Activated CD8-positive, alpha-beta memory T cell treated with anti-CD3 and anti-CD28 coated beads, Interleukin-2, amount 50 U/mL, for 48 hours (primary cell): ENCODE results near the gene PCDHGA1.
A peak's percentile ranks its signal among the peaks of the same experiment; 100 is the strongest.

Experiments
- DNase-seq: peaks from one replicate; pipeline ENCODE4 v3.0.0-alpha.2; 2020

Gene PCDHGA1

DNA sequence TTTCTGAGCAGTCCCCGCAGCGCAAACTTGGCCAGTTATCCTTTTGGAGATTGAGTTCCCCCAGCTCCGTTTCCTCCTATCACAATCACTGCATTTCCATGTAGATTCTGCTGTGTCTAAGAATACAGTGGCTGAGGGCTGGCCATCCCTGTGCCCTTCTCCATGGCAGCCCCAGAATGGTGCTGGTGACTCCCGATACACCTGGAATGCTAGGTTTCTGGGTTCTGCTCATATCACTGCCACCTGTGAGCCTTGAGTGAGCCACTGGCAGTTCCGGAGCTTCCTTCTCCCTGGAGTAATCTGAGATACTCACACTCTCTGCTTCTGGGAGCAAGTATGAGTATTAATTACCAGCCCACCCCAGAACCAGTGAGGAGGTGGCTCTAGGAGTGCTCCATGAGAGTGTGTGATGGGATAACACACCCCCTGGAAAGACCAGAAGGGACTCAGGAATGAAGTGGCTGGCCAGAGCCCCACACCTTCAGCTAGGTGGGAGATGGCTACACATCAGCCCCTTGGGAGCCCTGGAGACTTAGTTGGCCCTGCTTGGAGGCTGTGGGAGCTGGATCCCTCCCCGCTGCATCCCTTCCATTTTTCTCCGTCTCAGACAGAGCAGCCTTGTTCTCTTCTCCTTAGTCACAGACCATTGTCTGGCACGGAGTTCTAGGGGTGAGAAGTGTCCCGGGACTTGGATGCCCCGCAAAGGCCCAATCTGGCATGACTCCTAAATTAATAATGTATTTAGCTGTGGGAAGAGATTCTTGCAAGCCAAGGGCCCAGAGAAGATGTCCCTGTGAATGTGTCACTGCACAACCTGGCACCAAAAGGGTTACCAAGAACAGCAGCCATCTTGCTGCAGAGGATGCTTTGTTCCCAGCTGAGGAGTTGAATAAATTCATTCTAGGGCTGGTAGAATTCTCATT, 163.4 kb downstream of the PCDHGA1 start:
- DNase-seq: no peak

GRCh38 chr5:141494761-141495452, 164.6 kb downstream of the PCDHGA1 start:
- no peak for DNase-seq

- no peak for DNase-seq
Observed at GRCh38 chr5:141495453-141495811, 165.1 kb downstream of the PCDHGA1 start.

DNA sequence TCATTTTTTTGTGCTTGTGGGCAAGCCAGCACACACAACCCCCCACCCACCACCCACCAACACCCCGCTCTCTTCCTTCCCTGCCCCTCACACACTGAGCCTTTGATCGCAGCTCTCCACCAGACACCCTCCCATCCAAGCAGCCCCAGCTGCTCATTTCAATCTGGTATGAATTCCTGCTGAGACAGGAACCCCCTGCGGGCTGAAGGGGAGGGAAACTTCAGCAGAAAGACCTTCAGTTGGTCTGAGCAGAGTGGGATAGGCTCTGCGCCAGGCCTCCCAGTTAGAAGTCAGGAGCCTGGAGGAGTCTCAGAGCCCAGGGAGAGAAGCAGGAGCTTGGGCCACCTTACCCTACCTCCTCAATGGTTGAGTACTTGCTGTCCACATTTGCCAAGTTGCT, 165.7 kb downstream of the PCDHGA1 start:
- no peak for DNase-seq

- no peak for DNase-seq
Observed at GRCh38 chr5:141501761-141502160, 171.4 kb downstream of the PCDHGA1 start.

DNA sequence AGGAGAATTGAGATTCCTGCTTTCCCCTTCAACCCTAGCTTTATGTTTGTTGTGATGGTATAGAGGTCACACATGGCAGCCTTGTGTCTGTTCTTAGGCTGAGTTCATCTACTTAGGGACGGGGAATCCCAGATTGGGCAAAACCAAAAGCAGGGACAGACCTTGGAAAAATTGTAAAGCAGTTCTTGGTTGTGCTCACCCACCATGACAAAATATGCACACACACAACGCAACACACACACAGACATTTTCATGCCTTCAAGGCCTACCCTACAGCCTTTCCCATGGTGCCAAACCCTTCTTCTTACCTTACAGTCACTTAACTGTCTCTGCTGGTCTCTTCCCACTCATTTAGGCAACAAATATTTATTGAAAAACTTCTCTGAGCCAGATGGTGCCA, 173.4 kb downstream of the PCDHGA1 start:
- DNase-seq: no peak

DNA sequence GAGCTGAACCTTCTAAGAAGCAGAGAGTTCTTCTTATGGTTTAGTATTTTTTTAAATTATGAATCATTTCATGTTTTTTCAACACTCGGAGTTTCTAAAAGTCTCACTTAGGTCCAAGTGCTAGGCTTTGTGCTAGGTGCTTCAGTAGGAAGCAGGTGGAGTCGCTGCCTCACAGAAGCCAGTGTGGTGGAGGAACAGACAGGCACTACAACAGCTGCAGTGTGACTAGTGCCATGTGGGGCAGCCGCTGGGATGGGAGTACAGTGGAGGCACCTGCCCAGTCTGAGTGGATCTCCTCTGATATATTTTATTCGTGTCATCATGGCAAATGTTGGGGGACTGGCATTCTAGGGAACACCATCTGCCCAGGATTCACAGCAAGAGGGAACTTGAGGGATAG, 173.9 kb downstream of the PCDHGA1 start:
- no peak for DNase-seq

DNA sequence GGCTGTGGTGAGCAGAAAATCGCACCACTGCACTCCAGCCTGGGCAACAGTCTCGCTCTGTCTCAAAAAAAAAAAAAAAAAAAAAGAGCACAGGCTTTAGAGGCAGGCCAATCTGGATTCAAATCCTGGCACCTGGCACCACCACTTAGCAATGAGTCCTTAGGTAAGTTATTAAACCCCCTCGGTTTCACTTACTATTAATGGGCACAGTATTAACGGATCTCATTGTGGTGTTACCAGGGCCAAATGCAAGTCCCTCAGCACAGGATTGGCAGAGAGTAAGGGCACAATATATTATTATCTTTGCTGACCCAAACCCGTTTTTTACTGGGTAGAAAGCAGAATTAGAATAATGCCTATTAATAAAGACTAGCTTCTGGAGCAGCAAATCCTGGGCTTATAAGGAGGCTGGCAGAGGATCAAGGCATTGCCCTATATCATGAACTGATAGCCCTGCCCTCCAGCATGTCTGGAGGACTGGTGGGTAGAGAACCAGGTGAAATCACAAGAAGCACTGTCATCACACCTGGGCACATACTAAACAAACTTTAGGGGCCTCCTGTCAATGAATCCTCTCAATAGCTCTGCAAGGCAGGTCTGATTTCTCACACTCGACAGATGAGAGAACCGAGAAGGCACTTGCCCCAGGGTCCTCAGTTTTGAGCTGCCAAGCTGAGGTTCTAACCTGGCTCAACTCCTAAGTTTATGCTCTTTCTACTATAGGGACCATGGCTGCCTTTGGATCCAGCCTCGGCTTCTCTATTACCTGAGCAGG, 176.3 kb downstream of the PCDHGA1 start:
- DNase-seq: no peak

DNA sequence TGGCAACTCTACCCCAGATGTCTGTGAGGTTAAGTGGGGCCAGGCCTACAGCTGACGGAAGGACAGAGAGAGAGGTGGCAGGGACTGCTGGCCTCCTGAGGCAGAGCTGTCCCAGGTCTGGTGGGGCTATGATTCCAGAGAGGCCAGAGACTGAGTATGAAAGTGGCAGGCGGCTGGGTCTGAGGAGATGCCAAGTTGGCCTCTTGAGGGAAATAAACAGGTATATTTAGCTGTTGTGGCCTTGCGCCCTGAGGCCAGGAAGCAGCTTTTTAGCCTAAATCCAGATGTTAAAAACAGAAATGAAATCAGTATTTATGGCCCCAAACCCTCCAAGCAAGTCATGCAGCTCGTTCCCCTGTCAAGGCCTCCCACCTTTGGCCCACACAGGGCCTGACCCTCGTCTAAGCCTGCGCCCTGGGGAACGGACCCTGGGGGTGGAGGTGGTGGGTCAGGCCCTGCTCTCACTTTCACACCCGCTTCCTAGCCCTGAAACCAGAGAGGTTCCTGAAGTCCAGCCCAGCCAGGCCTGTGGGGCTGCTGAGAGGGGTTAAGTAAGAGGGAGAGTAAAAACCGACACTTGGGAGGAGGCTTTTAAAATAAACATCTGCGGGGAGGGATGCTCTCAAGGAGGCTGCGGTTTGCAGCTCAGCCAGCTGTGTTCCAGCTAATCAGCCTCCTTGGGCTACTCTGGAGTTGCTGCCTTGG, 177.2 kb downstream of the PCDHGA1 start:
- DNase-seq: no peak

GRCh38 chr5:141508440-141508797, 178.1 kb downstream of the PCDHGA1 start:
- no peak for DNase-seq

DNA sequence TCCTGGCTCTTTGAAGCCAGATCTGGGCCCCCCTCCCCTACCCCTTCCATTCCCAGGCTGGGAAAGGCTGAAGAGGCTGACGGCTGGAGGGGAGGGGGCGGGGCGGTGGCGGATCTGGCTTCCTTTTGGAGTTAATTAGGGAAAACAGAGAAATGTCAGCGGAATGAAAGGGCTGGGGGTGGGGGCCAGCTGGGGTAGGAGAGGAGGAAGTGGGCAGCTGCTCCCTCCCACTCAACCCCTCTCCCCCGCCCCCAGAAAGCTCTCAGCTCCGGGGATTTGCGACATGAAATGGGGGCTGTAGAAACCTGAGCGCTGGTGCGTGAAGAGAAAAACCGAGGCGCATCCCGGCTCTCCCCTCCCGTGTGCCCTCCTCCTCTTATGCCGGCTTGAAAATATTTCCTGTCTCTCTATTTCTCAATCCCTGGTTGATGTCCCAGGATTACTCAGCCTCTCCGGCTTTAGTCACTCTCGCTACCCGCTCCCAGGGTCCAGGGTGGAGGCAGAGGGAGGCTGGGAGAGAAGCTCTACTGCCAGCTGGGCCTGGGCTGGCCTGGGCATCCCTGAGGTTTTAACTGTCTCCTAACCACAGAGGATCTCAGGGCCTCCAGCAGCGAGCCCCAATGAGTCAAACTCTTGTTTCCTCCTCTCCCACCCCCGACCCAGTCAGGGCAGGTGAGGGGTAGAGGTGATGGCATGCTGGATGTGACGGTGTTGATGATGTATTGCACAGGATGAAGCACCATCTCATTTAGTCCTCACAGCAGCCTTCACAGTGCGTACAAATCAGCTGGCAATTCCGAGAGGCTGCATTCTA, 178.7 kb downstream of the PCDHGA1 start:
- no peak for DNase-seq

GRCh38 chr5:141510160-141510559, 179.8 kb downstream of the PCDHGA1 start:
- DNase-seq: no peak

DNA sequence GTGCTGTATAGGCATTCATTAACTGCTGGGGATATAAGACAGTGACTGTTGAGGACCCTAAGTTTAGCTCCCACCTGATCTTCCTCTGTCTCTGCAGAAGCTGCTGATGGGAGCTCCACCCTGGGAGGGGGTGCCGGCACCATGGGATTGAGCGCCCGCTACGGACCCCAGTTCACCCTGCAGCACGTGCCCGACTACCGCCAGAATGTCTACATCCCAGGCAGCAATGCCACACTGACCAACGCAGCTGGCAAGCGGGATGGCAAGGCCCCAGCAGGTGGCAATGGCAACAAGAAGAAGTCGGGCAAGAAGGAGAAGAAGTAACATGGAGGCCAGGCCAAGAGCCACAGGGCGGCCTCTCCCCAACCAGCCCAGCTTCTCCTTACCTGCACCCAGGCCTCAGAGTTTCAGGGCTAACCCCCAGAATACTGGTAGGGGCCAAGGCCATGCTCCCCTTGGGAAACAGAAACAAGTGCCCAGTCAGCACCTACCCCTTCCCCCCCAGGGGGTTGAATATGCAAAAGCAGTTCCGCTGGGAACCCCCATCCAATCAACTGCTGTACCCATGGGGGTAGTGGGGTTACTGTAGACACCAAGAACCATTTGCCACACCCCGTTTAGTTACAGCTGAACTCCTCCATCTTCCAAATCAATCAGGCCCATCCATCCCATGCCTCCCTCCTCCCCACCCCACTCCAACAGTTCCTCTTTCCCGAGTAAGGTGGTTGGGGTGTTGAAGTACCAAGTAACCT, 180.7 kb downstream of the PCDHGA1 start:
- DNase-seq: no peak

DNA sequence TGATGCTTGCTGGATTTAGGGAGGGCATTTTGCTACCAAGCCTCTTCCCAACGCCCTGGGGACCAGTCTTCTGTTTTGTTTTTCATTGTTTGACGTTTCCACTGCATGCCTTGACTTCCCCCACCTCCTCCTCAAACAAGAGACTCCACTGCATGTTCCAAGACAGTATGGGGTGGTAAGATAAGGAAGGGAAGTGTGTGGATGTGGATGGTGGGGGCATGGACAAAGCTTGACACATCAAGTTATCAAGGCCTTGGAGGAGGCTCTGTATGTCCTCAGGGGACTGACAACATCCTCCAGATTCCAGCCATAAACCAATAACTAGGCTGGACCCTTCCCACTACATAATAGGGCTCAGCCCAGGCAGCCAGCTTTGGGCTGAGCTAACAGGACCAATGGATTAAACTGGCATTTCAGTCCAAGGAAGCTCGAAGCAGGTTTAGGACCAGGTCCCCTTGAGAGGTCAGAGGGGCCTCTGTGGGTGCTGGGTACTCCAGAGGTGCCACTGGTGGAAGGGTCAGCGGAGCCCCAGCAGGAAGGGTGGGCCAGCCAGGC, 181.5 kb downstream of the PCDHGA1 start:
- DNase-seq: no peak

DNA sequence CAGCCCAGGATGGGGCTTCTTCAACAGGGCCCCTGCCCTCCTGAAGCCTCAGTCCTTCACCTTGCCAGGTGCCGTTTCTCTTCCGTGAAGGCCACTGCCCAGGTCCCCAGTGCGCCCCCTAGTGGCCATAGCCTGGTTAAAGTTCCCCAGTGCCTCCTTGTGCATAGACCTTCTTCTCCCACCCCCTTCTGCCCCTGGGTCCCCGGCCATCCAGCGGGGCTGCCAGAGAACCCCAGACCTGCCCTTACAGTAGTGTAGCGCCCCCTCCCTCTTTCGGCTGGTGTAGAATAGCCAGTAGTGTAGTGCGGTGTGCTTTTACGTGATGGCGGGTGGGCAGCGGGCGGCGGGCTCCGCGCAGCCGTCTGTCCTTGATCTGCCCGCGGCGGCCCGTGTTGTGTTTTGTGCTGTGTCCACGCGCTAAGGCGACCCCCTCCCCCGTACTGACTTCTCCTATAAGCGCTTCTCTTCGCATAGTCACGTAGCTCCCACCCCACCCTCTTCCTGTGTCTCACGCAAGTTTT, 182.1 kb downstream of the PCDHGA1 start:
- DNase-seq: peak; percentile 98

DNA sequence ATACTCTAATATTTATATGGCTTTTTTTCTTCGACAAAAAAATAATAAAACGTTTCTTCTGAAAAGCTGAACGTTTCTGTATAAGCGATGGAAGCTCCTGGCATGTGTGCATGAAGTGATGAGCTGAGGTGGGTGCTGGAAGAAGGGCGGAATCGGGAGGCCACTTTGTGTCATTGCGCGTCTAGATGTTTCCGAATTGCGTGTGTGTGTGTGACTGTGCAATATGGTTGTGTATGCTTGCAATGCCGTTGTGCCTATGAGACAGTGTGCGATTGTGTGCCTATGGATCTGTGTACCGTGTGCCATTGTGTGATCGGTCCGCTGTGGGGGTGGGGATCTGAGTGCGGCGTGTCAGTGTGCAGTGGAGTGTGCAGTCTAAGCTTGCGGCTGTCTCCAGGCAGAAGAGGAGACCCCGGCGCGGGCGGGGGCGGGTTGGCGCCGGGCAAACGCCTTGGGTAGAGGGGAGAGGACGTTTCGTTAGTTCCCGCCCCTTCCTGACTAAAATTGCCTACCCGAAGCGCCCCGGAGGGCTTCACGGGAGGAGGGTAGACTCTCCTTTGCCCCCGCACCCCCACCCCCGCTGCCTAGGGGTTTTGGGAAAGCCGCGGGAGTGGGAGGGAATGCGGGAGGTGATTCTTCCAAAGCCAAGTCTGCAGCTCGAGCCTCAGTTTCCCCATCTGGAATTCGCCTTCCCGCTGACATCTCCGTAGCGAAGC, 182.8 kb downstream of the PCDHGA1 start:
- DNase-seq: peak; percentile 73

DNA sequence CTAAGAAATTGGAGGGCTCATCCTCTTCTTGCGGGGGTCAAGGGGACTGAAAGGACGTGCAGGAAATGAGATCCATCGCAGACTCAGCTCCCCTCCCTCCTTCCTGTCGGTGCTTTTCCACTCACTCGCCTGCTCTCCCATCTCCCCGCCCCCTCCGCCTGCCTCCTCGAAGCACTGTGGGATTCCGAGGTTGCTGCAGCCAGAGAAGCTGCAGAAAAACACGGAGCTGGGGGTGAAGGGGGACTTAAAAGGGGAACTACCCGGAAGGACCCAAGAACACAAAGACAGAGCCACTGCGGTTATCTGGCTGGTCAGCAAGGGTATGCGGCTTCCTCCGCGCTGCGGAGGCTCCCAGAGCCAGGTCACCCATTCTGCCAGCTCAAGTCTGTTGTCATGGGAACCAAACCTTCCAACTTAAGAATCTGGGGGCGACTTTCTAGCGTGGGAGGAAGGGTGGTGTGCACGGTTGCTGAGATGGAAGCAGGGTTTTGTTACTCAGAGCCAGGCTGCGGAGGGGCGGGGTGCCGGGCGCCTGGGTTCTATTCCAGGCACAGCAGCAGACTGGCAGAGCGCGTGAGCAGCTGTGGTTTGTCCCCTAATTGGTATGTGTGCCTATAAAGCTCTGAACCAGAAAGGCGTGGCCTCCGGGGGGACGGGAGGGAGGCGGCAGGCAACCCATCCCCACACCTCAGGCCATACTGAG, 183.5 kb downstream of the PCDHGA1 start:
- DNase-seq: peak; percentile 82

DNA sequence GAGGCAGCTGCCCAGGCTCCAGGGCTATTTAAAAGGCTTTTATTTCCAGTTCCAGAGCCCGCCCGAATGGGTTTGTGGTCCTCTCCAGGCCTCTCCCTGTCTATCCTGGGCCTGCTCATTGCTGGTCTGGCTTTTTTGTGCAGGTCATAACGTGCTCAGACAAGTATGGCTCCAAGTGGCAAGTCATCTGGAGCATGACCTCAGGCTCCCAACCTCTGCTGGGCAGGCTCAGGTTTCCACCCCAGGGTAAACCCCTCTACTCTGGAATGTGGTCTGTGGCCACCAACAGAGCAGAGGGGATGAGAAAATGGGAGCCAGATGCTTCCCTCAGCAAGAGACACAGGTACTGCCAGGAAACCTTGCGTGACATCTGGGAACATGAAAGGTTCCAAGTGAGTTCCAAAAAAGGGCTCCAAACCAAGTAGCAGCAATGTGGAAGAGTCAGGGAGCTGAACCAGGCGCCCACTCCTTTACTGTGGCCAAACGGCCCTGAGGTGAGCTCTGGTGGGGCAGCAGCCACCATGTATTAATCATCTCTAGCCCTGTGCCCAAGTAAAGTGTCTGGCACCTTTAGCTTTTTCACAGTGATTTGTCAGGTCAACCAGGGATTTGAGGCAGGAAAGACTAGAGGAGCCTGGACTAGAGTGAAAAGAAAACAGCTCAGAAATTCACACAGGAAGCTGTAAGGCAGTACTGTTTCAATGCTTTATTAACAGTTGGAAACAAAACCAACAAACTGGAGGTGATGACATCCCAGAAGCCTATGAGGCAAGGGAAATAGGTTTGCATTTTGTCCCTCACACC, 184.2 kb downstream of the PCDHGA1 start:
- no peak for DNase-seq

DNA sequence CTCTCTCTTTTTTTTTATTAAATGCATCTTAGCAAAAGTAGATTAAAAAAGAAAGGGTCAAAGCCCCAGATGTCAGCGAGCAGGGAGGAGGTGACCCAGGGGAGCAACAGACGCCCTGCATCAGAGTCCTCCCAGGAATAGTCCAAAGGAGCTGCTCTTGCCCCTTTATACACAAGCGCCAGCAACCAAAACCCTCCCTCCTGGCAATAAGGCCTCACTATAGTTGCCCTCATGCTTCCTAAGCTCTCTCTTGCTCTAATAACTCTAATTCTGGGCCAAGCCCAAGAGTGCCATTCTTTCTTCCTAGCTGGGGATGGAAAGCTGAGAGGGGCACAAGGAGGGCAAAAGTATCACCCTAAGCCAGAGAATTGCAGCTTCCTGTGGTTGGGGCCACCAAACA, 184.8 kb downstream of the PCDHGA1 start:
- DNase-seq: no peak
